GM06990 (cell line): ENCODE measurements around the gene ARHGEF16.

Experiments
- DNase-seq: peaks from one replicate; pipeline ENCODE4 v3.0.0-alpha.2; 2011; ENCODE audit not compliant: insufficient read length; ENCODE audit errors: extremely low read depth
- H3K27me3 ChIP-seq: replicated peaks from 2 replicates; pipeline ENCODE4 v1.6.0; 2011; ENCODE audit warnings: low read length; ENCODE audit not compliant: control insufficient read depth, insufficient read depth
- H3K36me3 ChIP-seq: 2 replicates; pipeline ENCODE4 v1.5.1; 2011; ENCODE audit warnings: low read length; ENCODE audit not compliant: control insufficient read depth, insufficient read depth
- H3K4me3 ChIP-seq: replicated peaks from 2 replicates; pipeline ENCODE4 v1.5.1; 2011; ENCODE audit warnings: low read depth, mild to moderate bottlenecking, control low read depth, low read length
- CTCF ChIP-seq: IDR thresholded peaks from 2 replicates; pipeline ENCODE4 v1.5.1; 2011; ENCODE audit warnings: low read length, control low read depth, mild to moderate bottlenecking, inconsistent platforms; ENCODE audit not compliant: insufficient read depth, poor library complexity, severe bottlenecking

ARHGEF16 gene

GRCh38 chr1:3419415-3420204, 34.9 kb upstream of the ARHGEF16 start:
- Histone ChIP-seq H3K36me3 (no peaks in the 10 kb centered on the region), H3K27me3 (peaks cover 2% of the 10 kb centered on the region), H3K4me3 (no peak overlapping the region)
- DNase-seq, result no peak
- no peak for TF ChIP-seq CTCF

GRCh38 chr1:3420218-3420951, 34.1 kb upstream of the ARHGEF16 start:
- peaks cover 2% of the 10 kb centered on the region for H3K27me3 ChIP-seq
- DNase-seq, result no peak
- no peak for TF ChIP-seq CTCF
- no peak overlapping the region for H3K4me3 ChIP-seq
- no peaks in the 10 kb centered on the region for H3K36me3 ChIP-seq

GRCh38 chr1:3422638-3423037, 31.8 kb upstream of the ARHGEF16 start:
- H3K36me3 ChIP-seq, result no peaks in the 10 kb centered on the region
- H3K4me3 ChIP-seq, result no peak overlapping the region
- no peak for TF ChIP-seq CTCF
- no peak for DNase-seq
- peaks cover 2% of the 10 kb centered on the region for H3K27me3 ChIP-seq

- Histone ChIP-seq H3K36me3 (no peaks in the 10 kb centered on the region), H3K27me3 (peaks cover 2% of the 10 kb centered on the region), H3K4me3 (no peak overlapping the region)
- TF ChIP-seq CTCF, result no peak
- no peak for DNase-seq
These were observed 31.1 kb upstream of the ARHGEF16 start for GRCh38 chr1:3423245-3423829.

- TF ChIP-seq CTCF, result no peak
- H3K27me3 ChIP-seq, result peaks cover 2% of the 10 kb centered on the region
- no peak for DNase-seq
- H3K36me3 ChIP-seq, result no peaks in the 10 kb centered on the region
- no peak overlapping the region for H3K4me3 ChIP-seq
These were observed 30.4 kb upstream of the ARHGEF16 start for GRCh38 chr1:3423896-3424611.
